ENCODE data around the gene RAP1GAP.
"Not testable (repeated sequence)": the region's sequence is repeated elsewhere in the genome, so short reads cannot be mapped to it uniquely, and the experiment has no call there.

The RAP1GAP gene

GRCh38 chr1:21573475-21573874 lies 95.7 kb downstream of the RAP1GAP start:
- H3K27ac ChIP-seq (ENCODE audit: low read length): no peak overlapping the region
- no peaks in the 10 kb centered on the region for H3K27me3 ChIP-seq (ENCODE audit: control insufficient read depth, insufficient read depth, low read length)
- peaks cover 4% of the 10 kb centered on the region for H3K4me1 ChIP-seq (ENCODE audit: control insufficient read depth, low read depth, low read length)
- H3K9ac ChIP-seq (ENCODE audit: low read length): no peak overlapping the region
- no peaks in the 10 kb centered on the region for H3K9me3 ChIP-seq (ENCODE audit: control insufficient read depth, low read depth, low read length)
- H3K36me3 ChIP-seq (ENCODE audit: control insufficient read depth, low read depth, low read length): no peaks in the 10 kb centered on the region
- no peak overlapping the region for H3K4me3 ChIP-seq (ENCODE audit: low read length)

- no peak overlapping the region for H3K9ac ChIP-seq (ENCODE audit: low read length)
- H3K9me3 ChIP-seq (ENCODE audit: control insufficient read depth, low read depth, low read length): no peaks in the 10 kb centered on the region
- no peak overlapping the region for H3K4me3 ChIP-seq (ENCODE audit: low read length)
- no peaks in the 10 kb centered on the region for H3K36me3 ChIP-seq (ENCODE audit: control insufficient read depth, low read depth, low read length)
- no peaks in the 10 kb centered on the region for H3K27me3 ChIP-seq (ENCODE audit: control insufficient read depth, insufficient read depth, low read length)
- H3K27ac ChIP-seq (ENCODE audit: low read length): no peak overlapping the region
- peaks cover 4% of the 10 kb centered on the region for H3K4me1 ChIP-seq (ENCODE audit: control insufficient read depth, low read depth, low read length)
These were observed 96.4 kb downstream of the RAP1GAP start for GRCh38 chr1:21572735-21573277.

- no peak overlapping the region for H3K27ac ChIP-seq (ENCODE audit: low read length)
- H3K36me3 ChIP-seq (ENCODE audit: control insufficient read depth, low read depth, low read length): no peaks in the 10 kb centered on the region
- no peaks in the 10 kb centered on the region for H3K27me3 ChIP-seq (ENCODE audit: control insufficient read depth, insufficient read depth, low read length)
- H3K9me3 ChIP-seq (ENCODE audit: control insufficient read depth, low read depth, low read length): no peaks in the 10 kb centered on the region
- no peak overlapping the region for H3K4me3 ChIP-seq (ENCODE audit: low read length)
- peaks cover 4% of the 10 kb centered on the region for H3K4me1 ChIP-seq (ENCODE audit: control insufficient read depth, low read depth, low read length)
- no peak overlapping the region for H3K9ac ChIP-seq (ENCODE audit: low read length)
These were observed 96.9 kb downstream of the RAP1GAP start for GRCh38 chr1:21572221-21572620.

- H3K9me3 ChIP-seq (ENCODE audit: control insufficient read depth, low read depth, low read length): no peaks in the 10 kb centered on the region
- peaks cover 4% of the 10 kb centered on the region for H3K4me1 ChIP-seq (ENCODE audit: control insufficient read depth, low read depth, low read length)
- H3K27me3 ChIP-seq (ENCODE audit: control insufficient read depth, insufficient read depth, low read length): no peaks in the 10 kb centered on the region
- no peak overlapping the region for H3K27ac ChIP-seq (ENCODE audit: low read length)
- H3K36me3 ChIP-seq (ENCODE audit: control insufficient read depth, low read depth, low read length): no peaks in the 10 kb centered on the region
- no peak overlapping the region for H3K9ac ChIP-seq (ENCODE audit: low read length)
- no peak overlapping the region for H3K4me3 ChIP-seq (ENCODE audit: low read length)
These were observed 98.3 kb downstream of the RAP1GAP start for GRCh38 chr1:21570885-21571284.

- Histone ChIP-seq H3K9me3 (ENCODE audit: control insufficient read depth, low read depth, low read length) (no peaks in the 10 kb centered on the region), H3K27me3 (ENCODE audit: control insufficient read depth, insufficient read depth, low read length) (no peaks in the 10 kb centered on the region), H3K36me3 (ENCODE audit: control insufficient read depth, low read depth, low read length) (no peaks in the 10 kb centered on the region), H3K4me3 (ENCODE audit: low read length) (no peak overlapping the region), H3K27ac (ENCODE audit: low read length) (no peak overlapping the region), H3K4me1 (ENCODE audit: control insufficient read depth, low read depth, low read length) (peaks cover 4% of the 10 kb centered on the region), H3K9ac (ENCODE audit: low read length) (no peak overlapping the region)
These were observed 98.7 kb downstream of the RAP1GAP start for GRCh38 chr1:21570528-21570875.

- Histone ChIP-seq H3K9ac (ENCODE audit: low read length) (no peak overlapping the region), H3K36me3 (ENCODE audit: control insufficient read depth, low read depth, low read length) (no peaks in the 10 kb centered on the region)
These were observed 99.2 kb downstream of the RAP1GAP start for GRCh38 chr1:21569820-21570527.

GRCh38 chr1:21568809-21569385 lies 100.3 kb downstream of the RAP1GAP start:
- peaks cover 7% of the 10 kb centered on the region for H3K36me3 ChIP-seq (ENCODE audit: control insufficient read depth, low read depth, low read length)
- H3K27ac ChIP-seq (ENCODE audit: low read length): no peak overlapping the region
- no peaks in the 10 kb centered on the region for H3K4me1 ChIP-seq (ENCODE audit: control insufficient read depth, low read depth, low read length)
- no peak overlapping the region for H3K9ac ChIP-seq (ENCODE audit: low read length)
- H3K27me3 ChIP-seq (ENCODE audit: control insufficient read depth, insufficient read depth, low read length): no peaks in the 10 kb centered on the region
- no peak overlapping the region for H3K4me3 ChIP-seq (ENCODE audit: low read length)
- no peaks in the 10 kb centered on the region for H3K9me3 ChIP-seq (ENCODE audit: control insufficient read depth, low read depth, low read length)

More at GRCh38 chr1:21569820-21570527, 99.2 kb downstream of the RAP1GAP start:
- Histone ChIP-seq H3K9me3 (ENCODE audit: control insufficient read depth, low read depth, low read length) (no peaks in the 10 kb centered on the region), H3K4me1 (ENCODE audit: control insufficient read depth, low read depth, low read length) (peaks cover 4% of the 10 kb centered on the region), H3K27me3 (ENCODE audit: control insufficient read depth, insufficient read depth, low read length) (no peaks in the 10 kb centered on the region), H3K4me3 (ENCODE audit: low read length) (no peak overlapping the region), H3K27ac (ENCODE audit: low read length) (no peak overlapping the region)

GRCh38 chr1:21568006-21568746 lies 101.0 kb downstream of the RAP1GAP start:
- H3K27ac ChIP-seq (ENCODE audit: low read length): no peak overlapping the region
- no peaks in the 10 kb centered on the region for H3K27me3 ChIP-seq (ENCODE audit: control insufficient read depth, insufficient read depth, low read length)
- H3K36me3 ChIP-seq (ENCODE audit: control insufficient read depth, low read depth, low read length): peaks cover 7% of the 10 kb centered on the region
- H3K9ac ChIP-seq (ENCODE audit: low read length): no peak overlapping the region
- H3K4me1 ChIP-seq (ENCODE audit: control insufficient read depth, low read depth, low read length): no peaks in the 10 kb centered on the region
- no peaks in the 10 kb centered on the region for H3K9me3 ChIP-seq (ENCODE audit: control insufficient read depth, low read depth, low read length)
- H3K4me3 ChIP-seq (ENCODE audit: low read length): no peak overlapping the region

- Histone ChIP-seq H3K27me3 (ENCODE audit: control insufficient read depth, insufficient read depth, low read length) (no peaks in the 10 kb centered on the region), H3K9me3 (ENCODE audit: control insufficient read depth, low read depth, low read length) (no peaks in the 10 kb centered on the region), H3K4me3 (ENCODE audit: low read length) (no peak overlapping the region), H3K36me3 (ENCODE audit: control insufficient read depth, low read depth, low read length) (peaks cover 7% of the 10 kb centered on the region), H3K9ac (ENCODE audit: low read length) (no peak overlapping the region), H3K4me1 (ENCODE audit: control insufficient read depth, low read depth, low read length) (no peaks in the 10 kb centered on the region), H3K27ac (ENCODE audit: low read length) (no peak overlapping the region)
These were observed 101.7 kb downstream of the RAP1GAP start for GRCh38 chr1:21567241-21568005.

- H3K4me3 ChIP-seq (ENCODE audit: low read length); H3K9ac ChIP-seq (ENCODE audit: low read length); H3K9me3 ChIP-seq (ENCODE audit: control insufficient read depth, low read depth, low read length); H3K4me1 ChIP-seq (ENCODE audit: control insufficient read depth, low read depth, low read length); H3K27me3 ChIP-seq (ENCODE audit: control insufficient read depth, insufficient read depth, low read length); H3K27ac ChIP-seq (ENCODE audit: low read length): not testable (repeated sequence)
- peaks cover 14% of the 10 kb centered on the region for H3K36me3 ChIP-seq (ENCODE audit: control insufficient read depth, low read depth, low read length)
These were observed 102.8 kb downstream of the RAP1GAP start for GRCh38 chr1:21566361-21566760.

GRCh38 chr1:21565285-21565684 lies 103.9 kb downstream of the RAP1GAP start:
- Histone ChIP-seq H3K4me1 (ENCODE audit: control insufficient read depth, low read depth, low read length) (no peaks in the 10 kb centered on the region), H3K4me3 (ENCODE audit: low read length) (no peak overlapping the region), H3K27ac (ENCODE audit: low read length) (no peak overlapping the region), H3K9me3 (ENCODE audit: control insufficient read depth, low read depth, low read length) (no peaks in the 10 kb centered on the region), H3K36me3 (ENCODE audit: control insufficient read depth, low read depth, low read length) (peaks cover 14% of the 10 kb centered on the region), H3K27me3 (ENCODE audit: control insufficient read depth, insufficient read depth, low read length) (no peaks in the 10 kb centered on the region), H3K9ac (ENCODE audit: low read length) (no peak overlapping the region)

All from iPS-18a (cell line).